PC-3 (cell line): ENCODE measurements around the gene ATP6V0E1. TPM values are rescaled to one million over a fixed set of nuclear protein-coding genes. Genes with fewer than 3 reads are reported as not detected.
A peak's percentile ranks its signal among the peaks of the same experiment; 100 is the strongest.

Experiments used
- ATAC-seq: fragments of 200-7000 bp; cut with Tn5 transposase; 2 replicates; pipeline ENCODE4 v1.9.1; 2020; ENCODE audit warnings: mild to moderate bottlenecking, moderate library complexity
- BruUV-seq: library from RNA; stranded (reverse); fragments of 400-500 nt; replicated peaks from 2 replicates; lab custom pipeline; 2021; lab: Mats Ljungman, UMichigan
- CTCF ChIA-PET: fragments of 300-600 bp; sonication (Branson Sonifier 250); formaldehyde crosslinking; loops from one replicate; lab custom pipeline; 2022; ENCODE audit warnings: antibody characterized with exemption; lab: Charles Lee
- POLR2A ChIA-PET: fragments of 300-600 bp; sonication (Branson Sonifier 250); formaldehyde crosslinking; loops from one replicate; lab custom pipeline; 2022; ENCODE audit warnings: antibody characterized with exemption; ENCODE audit not compliant: unreplicated experiment; lab: Charles Lee
- DNase-seq: peaks from one replicate; pipeline ENCODE4 v3.0.0-alpha.2; 2015
- H2AFZ ChIP-seq: fragments of 300-600 bp; sonication (generic); 2 replicates; pipeline ENCODE4 v1.6.0; 2016; ENCODE audit warnings: antibody characterized with exemption, low read length
- H3F3A ChIP-seq: fragments of 300-600 bp; sonication (generic); one replicate; pipeline ENCODE4 v1.6.0; 2017; ENCODE audit warnings: antibody characterized with exemption, low read length, control low read depth, mild to moderate bottlenecking; ENCODE audit not compliant: unreplicated experiment
- H3K27ac ChIP-seq: fragments of 300-600 bp; sonication (generic); 2 replicates; pipeline ENCODE4 v1.5.1; 2016; ENCODE audit warnings: mild to moderate bottlenecking, low read length
- H3K27me3 ChIP-seq: fragments of 300-600 bp; sonication (generic); 2 replicates; pipeline ENCODE4 v1.6.1; 2016; ENCODE audit warnings: low read length, mixed read lengths
- H3K36me3 ChIP-seq: fragments of 300-600 bp; sonication (generic); 2 replicates; pipeline ENCODE4 v1.6.1; 2016; ENCODE audit warnings: low read depth, mixed run types, low read length, mixed read lengths
- H3K4me1 ChIP-seq: fragments of 300-600 bp; sonication (generic); 2 replicates; pipeline ENCODE4 v1.5.1; 2016; ENCODE audit warnings: low read length; ENCODE audit not compliant: insufficient read depth
- H3K4me2 ChIP-seq: fragments of 300-600 bp; sonication (generic); 2 replicates; pipeline ENCODE4 v1.6.0; 2016; ENCODE audit warnings: low read length
- H3K4me3 ChIP-seq: fragments of 300-600 bp; sonication (generic); 2 replicates; pipeline ENCODE4 v1.5.1; 2016; ENCODE audit warnings: mild to moderate bottlenecking, low read length, mixed read lengths
- H3K79me2 ChIP-seq: fragments of 300-600 bp; sonication (generic); 2 replicates; pipeline ENCODE4 v1.6.1; 2017; ENCODE audit warnings: low read length, mixed read lengths
- H3K9ac ChIP-seq: fragments of 300-600 bp; sonication (generic); 2 replicates; pipeline ENCODE4 v1.6.0; 2016; ENCODE audit warnings: mild to moderate bottlenecking, low read length
- H3K9me2 ChIP-seq: fragments of 300-600 bp; sonication (generic); replicated peaks from 2 replicates; pipeline ENCODE4 v1.6.1; 2016; ENCODE audit warnings: mixed run types, low read length, mixed read lengths
- H3K9me3 ChIP-seq: fragments of 300-600 bp; sonication (generic); 2 replicates; pipeline ENCODE4 v1.6.1; 2016; ENCODE audit warnings: low read length, mixed read lengths
- H4K20me1 ChIP-seq: fragments of 300-600 bp; sonication (generic); 2 replicates; pipeline ENCODE4 v1.6.1; 2016; ENCODE audit warnings: low read length, mixed read lengths
- CTCF ChIP-seq: fragments of 300-600 bp; sonication (generic); conservative IDR thresholded peaks from 2 replicates; pipeline ENCODE4 v1.5.1; 2017; ENCODE audit warnings: antibody characterized with exemption, low read depth, mild to moderate bottlenecking, low read length
- EZH2 ChIP-seq: fragments of 300-600 bp; sonication (generic); IDR thresholded peaks from one replicate; pipeline ENCODE4 v1.6.1; 2017; ENCODE audit warnings: antibody characterized with exemption, mild to moderate bottlenecking, low read length; ENCODE audit not compliant: unreplicated experiment
- EZH2phosphoT487 ChIP-seq: fragments of 300-600 bp; sonication (generic); IDR thresholded peaks from 2 replicates; pipeline ENCODE4 v1.6.1; 2018; ENCODE audit warnings: mild to moderate bottlenecking, antibody characterized with exemption, low read length, borderline replicate concordance
- intact Hi-C: fragments of 100-400 bp; cut with micrococcal nuclease; formaldehyde crosslinking; loops from 2 replicates; pipeline ENCODE4 v1.9.0; 2023
- total RNA-seq: library from RNA; depleted of rRNA; stranded (reverse); fragments of >200 nt; gene quantifications from 2 replicates; pipeline ENCODE4 v1.2.3, GENCODE V29; 2014

ATP6V0E1 gene
- total RNA-seq, 1 experiment from 2014 or later = 154 TPM

GRCh38 chr5:172936401-172936800 is 47.2 kb upstream of the ATP6V0E1 start:
- H3K9me2 ChIP-seq = no peaks in the 10 kb centered on the region
- no peaks in the 10 kb centered on the region for H4K20me1 ChIP-seq
- H3K9me3 ChIP-seq = no peaks in the 10 kb centered on the region
- intact Hi-C loops = no loop called here
- TF ChIP-seq CTCF = no peak
- no peak for TF ChIP-seq EZH2phosphoT487
- no peak for TF ChIP-seq EZH2
- no peak overlapping the region for H3K27ac ChIP-seq
- CTCF ChIA-PET = no interaction called here
- H3K4me2 ChIP-seq = no peak overlapping the region
- no peaks in the 10 kb centered on the region for H3F3A ChIP-seq
- DNase-seq (no peak), ATAC-seq (no peak)
- BruUV-seq = no TSS peak
- no peaks in the 10 kb centered on the region for H3K79me2 ChIP-seq
- H3K9ac ChIP-seq = no peak overlapping the region
- no peak overlapping the region for H2AFZ ChIP-seq
- H3K36me3 ChIP-seq = no peaks in the 10 kb centered on the region
- H3K4me3 ChIP-seq = no peak overlapping the region
- H3K27me3 ChIP-seq = no peaks in the 10 kb centered on the region
- POLR2A ChIA-PET = no interaction called here
- peaks cover 8% of the 10 kb centered on the region for H3K4me1 ChIP-seq

DNA sequence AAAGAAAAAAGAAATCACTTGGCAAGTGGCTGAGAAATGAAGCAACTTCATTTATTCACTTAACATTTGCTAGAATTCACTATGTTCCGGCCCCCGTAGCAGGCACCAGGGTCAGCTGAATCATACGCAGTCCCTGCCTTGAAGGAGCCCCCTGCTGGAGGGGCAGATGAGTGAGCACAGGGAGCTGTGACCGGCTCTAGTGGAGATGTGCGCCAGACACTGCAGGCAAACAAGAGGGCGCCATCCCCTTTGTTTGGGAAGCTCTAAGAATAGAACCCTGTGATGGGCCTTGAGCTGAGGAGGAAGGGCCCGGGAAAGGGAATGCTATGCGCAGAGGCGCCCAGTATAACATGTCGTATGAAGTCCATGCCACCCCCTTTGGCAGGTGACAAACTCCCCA is 44.5 kb upstream of the ATP6V0E1 start:
- CTCF ChIA-PET = interaction anchor here (1.1 kb wide), 1 partner anchor 232 kb away, joined by 12 read pairs; no protein-coding TSS in a partner anchor
- POLR2A ChIA-PET = no interaction called here
- no peaks in the 10 kb centered on the region for H3K79me2 ChIP-seq
- ATAC-seq (peak; percentile 50; the same call in 1 of the 2 replicates), DNase-seq (peak; percentile 27)
- no peaks in the 10 kb centered on the region for H4K20me1 ChIP-seq
- TF ChIP-seq EZH2phosphoT487 (no peak), EZH2 (no peak), CTCF (peak; percentile 68)
- no peaks in the 10 kb centered on the region for H3K9me2 ChIP-seq
- intact Hi-C loops = no loop called here
- no peak overlapping the region for H3K4me2 ChIP-seq
- H3K9ac ChIP-seq = no peak overlapping the region
- BruUV-seq = no TSS peak
- H3K27me3 ChIP-seq = no peaks in the 10 kb centered on the region
- no peaks in the 10 kb centered on the region for H3F3A ChIP-seq
- no peaks in the 10 kb centered on the region; the same call in 1 of the 2 replicates for H3K36me3 ChIP-seq
- H3K27ac ChIP-seq = no peak overlapping the region
- H3K9me3 ChIP-seq = no peaks in the 10 kb centered on the region
- no peak overlapping the region for H2AFZ ChIP-seq
- H3K4me1 ChIP-seq = no peaks in the 10 kb centered on the region
- no peak overlapping the region for H3K4me3 ChIP-seq

GRCh38 chr5:172939611-172940267 is 43.8 kb upstream of the ATP6V0E1 start:
- Histone ChIP-seq H3K79me2 (no peaks in the 10 kb centered on the region), H3K36me3 (no peaks in the 10 kb centered on the region; the same call in 1 of the 2 replicates), H3K9me3 (no peaks in the 10 kb centered on the region), H3K9me2 (no peaks in the 10 kb centered on the region), H4K20me1 (no peaks in the 10 kb centered on the region), H3K4me1 (no peaks in the 10 kb centered on the region), H2AFZ (no peak overlapping the region), H3K4me2 (no peak overlapping the region), H3F3A (no peaks in the 10 kb centered on the region), H3K4me3 (no peak overlapping the region), H3K9ac (no peak overlapping the region), H3K27ac (no peak overlapping the region), H3K27me3 (no peaks in the 10 kb centered on the region)
- no TSS peak for BruUV-seq
- DNase-seq = no peak
- ATAC-seq = no peak
- POLR2A ChIA-PET = no interaction called here
- TF ChIP-seq EZH2phosphoT487 (no peak), EZH2 (no peak), CTCF (no peak)
- intact Hi-C loops = no loop called here
- CTCF ChIA-PET = interaction anchor here (0.5 to 1.1 kb wide), 2 partner anchors 233 to 478 kb away, joined by 4 to 12 read pairs; no protein-coding TSS in a partner anchor
